ENCODE measurements around the gene RPRD1B. TPM values are rescaled to one million over a fixed set of nuclear protein-coding genes. Genes with fewer than 3 reads are reported as not detected.

Gene RPRD1B
- total RNA-seq, 1 donor from 2014 or later = 37.7 TPM

DNA sequence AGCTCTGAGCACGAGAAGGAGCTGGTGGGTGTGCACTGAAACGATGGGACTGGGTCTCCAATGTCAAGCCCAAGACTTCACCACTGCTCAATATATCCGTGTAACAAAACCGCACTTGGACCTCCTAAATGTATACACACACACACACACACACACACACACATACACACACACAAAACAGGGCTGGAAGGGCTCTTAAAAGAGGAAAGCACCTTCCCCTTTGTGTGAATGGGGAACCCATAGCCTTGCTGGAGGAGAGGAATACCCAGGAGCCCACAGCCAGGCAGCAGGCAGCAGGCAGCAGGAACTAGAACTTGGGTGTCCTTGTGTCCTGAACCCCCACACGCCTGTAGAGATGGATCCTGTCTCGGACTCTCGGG is 101.7 kb downstream of the RPRD1B start:
- no peaks in the 10 kb centered on the region for H3K79me2 ChIP-seq (ENCODE audit: low read depth)
- no peaks in the 10 kb centered on the region for H3K9me3 ChIP-seq (ENCODE audit: low read depth)
- no peaks in the 10 kb centered on the region for H4K20me1 ChIP-seq (ENCODE audit: low read depth)
- no peaks in the 10 kb centered on the region for H3F3A ChIP-seq (ENCODE audit: low read depth)
- no peak for DNase-seq (ENCODE audit: low spot score)
- no peaks in the 10 kb centered on the region for H3K9me3 Mint-ChIP-seq
- H3K4me3 Mint-ChIP-seq = no peak overlapping the region
- no peaks in the 10 kb centered on the region for H3K36me3 Mint-ChIP-seq
- no peak overlapping the region for H3K4me3 ChIP-seq
- H3K27ac Mint-ChIP-seq = no peak overlapping the region
- TF ChIP-seq EZH2 (IDR thresholded peaks at IDR 0.05) (no peak), EZH2phosphoT487 (IDR thresholded peaks at IDR 0.05) (no peak), CTCF (IDR thresholded peaks at IDR 0.05) (no peak)
- no peak overlapping the region for H2AFZ ChIP-seq (replicated peaks)
- H3K27me3 Mint-ChIP-seq (ENCODE audit: insufficient read depth, low read depth) = peaks cover 16% of the 10 kb centered on the region
- no peaks in the 10 kb centered on the region for H3K4me1 ChIP-seq
- no peak overlapping the region for H3K27ac ChIP-seq
- H3K27me3 ChIP-seq = no peaks in the 10 kb centered on the region
- no peaks in the 10 kb centered on the region for H3K36me3 ChIP-seq
- H3K4me1 Mint-ChIP-seq = peaks cover 13% of the 10 kb centered on the region
- H3K4me2 ChIP-seq = no peak overlapping the region
- H3K9ac ChIP-seq = no peak overlapping the region

- Histone ChIP-seq H3K9me3 (ENCODE audit: low read depth) (no peaks in the 10 kb centered on the region), H2AFZ (replicated peaks) (no peak overlapping the region), H3K4me1 (no peaks in the 10 kb centered on the region), H3K27ac (no peak overlapping the region), H3K27me3 (no peaks in the 10 kb centered on the region), H3K4me3 (no peak overlapping the region), H3K9ac (no peak overlapping the region), H3K79me2 (ENCODE audit: low read depth) (no peaks in the 10 kb centered on the region), H3K4me2 (no peak overlapping the region), H3F3A (ENCODE audit: low read depth) (no peaks in the 10 kb centered on the region), H3K36me3 (no peaks in the 10 kb centered on the region), H4K20me1 (ENCODE audit: low read depth) (no peaks in the 10 kb centered on the region)
- H3K27me3 Mint-ChIP-seq (ENCODE audit: insufficient read depth, low read depth) = peaks cover 16% of the 10 kb centered on the region
- no peak overlapping the region for H3K27ac Mint-ChIP-seq
- no peaks in the 10 kb centered on the region for H3K36me3 Mint-ChIP-seq
- H3K4me3 Mint-ChIP-seq = no peak overlapping the region
- no peak for TF ChIP-seq CTCF (IDR thresholded peaks at IDR 0.05)
- no peak for TF ChIP-seq EZH2phosphoT487 (IDR thresholded peaks at IDR 0.05)
- no peak for TF ChIP-seq EZH2 (IDR thresholded peaks at IDR 0.05)
- DNase-seq (ENCODE audit: low spot score) = no peak
- peaks cover 7% of the 10 kb centered on the region for H3K4me1 Mint-ChIP-seq
- H3K9me3 Mint-ChIP-seq = no peaks in the 10 kb centered on the region
Observed at GRCh38 chr20:38135651-38136420, 102.3 kb downstream of the RPRD1B start.

- Histone ChIP-seq H3K4me1 (no peaks in the 10 kb centered on the region), H3K9ac (no peak overlapping the region), H2AFZ (replicated peaks) (no peak overlapping the region), H3K79me2 (ENCODE audit: low read depth) (no peaks in the 10 kb centered on the region), H3K36me3 (no peaks in the 10 kb centered on the region), H3K9me3 (ENCODE audit: low read depth) (no peaks in the 10 kb centered on the region), H3K27me3 (no peaks in the 10 kb centered on the region), H4K20me1 (ENCODE audit: low read depth) (no peaks in the 10 kb centered on the region), H3K4me2 (no peak overlapping the region), H3K27ac (no peak overlapping the region), H3K4me3 (no peak overlapping the region), H3F3A (ENCODE audit: low read depth) (no peaks in the 10 kb centered on the region)
- no peak for DNase-seq (ENCODE audit: low spot score)
- H3K4me3 Mint-ChIP-seq = no peak overlapping the region
- TF ChIP-seq EZH2 (IDR thresholded peaks at IDR 0.05) (no peak), CTCF (IDR thresholded peaks at IDR 0.05) (no peak), EZH2phosphoT487 (IDR thresholded peaks at IDR 0.05) (no peak)
- H3K4me1 Mint-ChIP-seq = peaks cover 8% of the 10 kb centered on the region
- H3K9me3 Mint-ChIP-seq = no peaks in the 10 kb centered on the region
- H3K27ac Mint-ChIP-seq = peak overlapping the region; percentile 74
- H3K27me3 Mint-ChIP-seq (ENCODE audit: insufficient read depth, low read depth) = peaks cover 16% of the 10 kb centered on the region
- H3K36me3 Mint-ChIP-seq = no peaks in the 10 kb centered on the region
Observed at GRCh38 chr20:38136421-38137245, 103.1 kb downstream of the RPRD1B start.
